GM18873 (cell line): Measurements from ENCODE around the gene MARK4.

Experiments
- ATAC-seq: cut with Tn5 transposase; IDR thresholded peaks from one replicate; pipeline ENCODE4 v1.9.1; 2021; ENCODE audit warnings: mild to moderate bottlenecking, moderate library complexity, moderate number of reproducible peaks; ENCODE audit not compliant: unreplicated experiment, low FRiP score

MARK4 gene

GRCh38 chr19:45352914-45353796, 102.1 kb downstream of the MARK4 start:
- ATAC-seq: no peak

DNA sequence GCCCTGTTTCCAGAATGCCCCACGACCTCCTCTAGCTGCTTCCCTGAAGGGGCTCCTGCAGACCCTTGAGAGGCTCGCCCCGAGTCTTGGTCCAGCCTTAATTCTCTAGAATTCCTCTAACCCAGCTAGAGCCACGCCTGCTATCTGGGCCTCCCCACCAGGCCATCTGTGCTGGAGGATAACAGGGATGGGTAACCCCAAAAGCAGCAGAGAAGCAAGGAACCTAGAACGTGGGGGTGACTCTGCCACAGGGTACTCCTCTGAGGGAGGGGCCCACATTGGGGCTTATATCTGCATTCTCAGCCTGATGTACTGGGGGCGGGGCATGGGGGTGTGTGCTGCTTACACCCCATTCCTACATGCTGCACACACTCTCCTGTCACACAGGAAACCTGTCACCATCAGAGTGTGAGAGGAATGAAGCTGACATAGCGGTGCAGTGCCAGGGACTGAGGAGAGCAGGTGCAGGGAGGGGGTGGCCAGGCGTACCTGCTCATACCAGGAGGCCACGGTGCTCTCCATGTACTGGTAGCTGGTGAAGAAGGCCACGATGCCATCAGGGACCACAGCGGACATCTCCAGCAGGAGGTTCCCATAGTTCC, 103.3 kb downstream of the MARK4 start:
- no peak for ATAC-seq
